ENCODE measurements around the gene SHISA9.

Gene SHISA9

GRCh38 chr16:13181432-13181831 lies 280.0 kb downstream of the SHISA9 start:
- no peak for DNase-seq (ENCODE audit: low spot score)

GRCh38 chr16:13186813-13187212 lies 285.4 kb downstream of the SHISA9 start:
- DNase-seq (ENCODE audit: low spot score) = no peak

GRCh38 chr16:13189250-13189649 lies 287.9 kb downstream of the SHISA9 start:
- DNase-seq (ENCODE audit: low spot score) = no peak

- DNase-seq (ENCODE audit: low spot score) = no peak
Observed at GRCh38 chr16:13193721-13194120, 292.3 kb downstream of the SHISA9 start.

GRCh38 chr16:13194766-13195165 lies 293.4 kb downstream of the SHISA9 start:
- no peak for DNase-seq (ENCODE audit: low spot score)

GRCh38 chr16:13203725-13204124 lies 302.3 kb downstream of the SHISA9 start:
- DNase-seq (ENCODE audit: low spot score) = no peak

- no peak for DNase-seq (ENCODE audit: low spot score)
Observed at GRCh38 chr16:13205352-13205751, 304.0 kb downstream of the SHISA9 start.

- no peak for DNase-seq (ENCODE audit: low spot score)
Observed at GRCh38 chr16:13206606-13207005, 305.2 kb downstream of the SHISA9 start.

GRCh38 chr16:13207151-13207550 lies 305.8 kb downstream of the SHISA9 start:
- DNase-seq (ENCODE audit: low spot score) = no peak

GRCh38 chr16:13223666-13224065 lies 322.3 kb downstream of the SHISA9 start:
- no peak for DNase-seq (ENCODE audit: low spot score)

GRCh38 chr16:13229039-13229438 lies 327.6 kb downstream of the SHISA9 start:
- no peak for DNase-seq (ENCODE audit: low spot score)

GRCh38 chr16:13231365-13231764 lies 330.0 kb downstream of the SHISA9 start:
- DNase-seq (ENCODE audit: low spot score) = no peak

- no peak for DNase-seq (ENCODE audit: low spot score)
Observed at GRCh38 chr16:13234999-13235398, 333.6 kb downstream of the SHISA9 start.

- DNase-seq (ENCODE audit: low spot score) = no peak
Observed at GRCh38 chr16:13236308-13236707, 334.9 kb downstream of the SHISA9 start.

- no peak for DNase-seq (ENCODE audit: low spot score)
Observed at GRCh38 chr16:13238182-13238581, 336.8 kb downstream of the SHISA9 start.

- no peak for DNase-seq (ENCODE audit: low spot score)
Observed at GRCh38 chr16:13242201-13242600, 340.8 kb downstream of the SHISA9 start.

- DNase-seq (ENCODE audit: low spot score) = no peak
Observed at GRCh38 chr16:13244770-13245169, 343.4 kb downstream of the SHISA9 start.

GRCh38 chr16:13245713-13246377 lies 344.4 kb downstream of the SHISA9 start:
- DNase-seq (ENCODE audit: low spot score) = no peak

GRCh38 chr16:13254998-13255614 lies 353.7 kb downstream of the SHISA9 start:
- DNase-seq (ENCODE audit: low spot score) = no peak

GRCh38 chr16:13262270-13263090 lies 361.1 kb downstream of the SHISA9 start:
- DNase-seq (ENCODE audit: low spot score) = no peak

GRCh38 chr16:13264749-13265552 lies 363.6 kb downstream of the SHISA9 start:
- DNase-seq (ENCODE audit: low spot score) = no peak

GRCh38 chr16:13269359-13269758 lies 368.0 kb downstream of the SHISA9 start:
- no peak for DNase-seq (ENCODE audit: low spot score)
